ENCODE results near the gene APLF.
"Not testable (repeated sequence)": the region's sequence is repeated elsewhere in the genome, so short reads cannot be mapped to it uniquely, and the experiment has no call there.

The APLF gene

GRCh38 chr2:68544811-68545210 is 77.4 kb downstream of the APLF start:
- no peak for DNase-seq (ENCODE audit: low read depth)
- TF ChIP-seq, protein P1, sequence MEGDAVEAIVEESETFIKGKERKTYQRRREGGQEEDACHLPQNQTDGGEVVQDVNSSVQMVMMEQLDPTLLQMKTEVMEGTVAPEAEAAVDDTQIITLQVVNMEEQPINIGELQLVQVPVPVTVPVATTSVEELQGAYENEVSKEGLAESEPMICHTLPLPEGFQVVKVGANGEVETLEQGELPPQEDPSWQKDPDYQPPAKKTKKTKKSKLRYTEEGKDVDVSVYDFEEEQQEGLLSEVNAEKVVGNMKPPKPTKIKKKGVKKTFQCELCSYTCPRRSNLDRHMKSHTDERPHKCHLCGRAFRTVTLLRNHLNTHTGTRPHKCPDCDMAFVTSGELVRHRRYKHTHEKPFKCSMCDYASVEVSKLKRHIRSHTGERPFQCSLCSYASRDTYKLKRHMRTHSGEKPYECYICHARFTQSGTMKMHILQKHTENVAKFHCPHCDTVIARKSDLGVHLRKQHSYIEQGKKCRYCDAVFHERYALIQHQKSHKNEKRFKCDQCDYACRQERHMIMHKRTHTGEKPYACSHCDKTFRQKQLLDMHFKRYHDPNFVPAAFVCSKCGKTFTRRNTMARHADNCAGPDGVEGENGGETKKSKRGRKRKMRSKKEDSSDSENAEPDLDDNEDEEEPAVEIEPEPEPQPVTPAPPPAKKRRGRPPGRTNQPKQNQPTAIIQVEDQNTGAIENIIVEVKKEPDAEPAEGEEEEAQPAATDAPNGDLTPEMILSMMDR (IDR thresholded peaks at IDR 0.05; ENCODE audit: low read depth, low read length, missing control alignments): no peak
- no peak overlapping the region for H3K4me3 ChIP-seq (ENCODE audit: low read depth, low read length)

DNA sequence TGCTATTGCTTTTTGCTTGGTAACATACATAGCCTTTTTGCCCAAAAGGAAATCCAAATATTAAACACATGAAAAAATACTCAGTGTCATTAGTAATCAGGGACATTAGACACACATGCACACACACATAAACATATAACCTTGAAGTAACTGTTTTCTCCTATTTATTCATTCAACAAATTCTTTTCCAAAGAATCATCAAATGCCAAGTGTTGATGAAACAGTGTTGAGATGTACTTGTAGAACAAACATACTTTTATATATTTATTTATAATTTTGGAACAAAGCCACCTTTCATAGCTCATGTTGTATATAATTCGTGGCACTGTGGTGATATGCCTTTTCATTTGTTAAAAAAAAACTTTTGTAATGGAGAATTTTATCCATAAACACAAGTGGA is 81.0 kb downstream of the APLF start:
- no peak overlapping the region for H3K4me3 ChIP-seq (ENCODE audit: low read depth, low read length)
- TF ChIP-seq, protein P1 (IDR thresholded peaks at IDR 0.05; ENCODE audit: low read depth, low read length, missing control alignments): no peak
- DNase-seq (ENCODE audit: low read depth): no peak

DNA sequence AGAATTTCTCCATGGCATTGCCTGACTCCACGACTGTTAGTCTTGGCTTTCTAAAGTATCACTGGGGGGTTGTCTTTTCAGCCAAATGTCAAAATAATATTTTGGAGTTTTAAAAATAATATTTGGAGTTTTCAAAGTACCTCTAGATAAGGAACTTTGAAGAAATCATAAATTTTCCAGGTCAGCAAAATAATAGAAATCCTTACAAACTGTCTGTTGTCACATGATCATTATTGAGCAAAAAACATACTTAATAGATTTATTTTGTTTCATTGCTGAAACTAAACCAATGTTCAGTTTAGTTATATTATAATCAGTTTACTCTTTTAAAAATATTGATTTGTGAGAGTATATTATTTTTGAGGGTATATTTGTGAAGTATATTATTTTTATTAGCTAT is 85.7 kb downstream of the APLF start:
- TF ChIP-seq, protein P1 (IDR thresholded peaks at IDR 0.05; ENCODE audit: low read depth, low read length, missing control alignments): no peak
- H3K4me3 ChIP-seq (ENCODE audit: low read depth, low read length): no peak overlapping the region
- no peak for DNase-seq (ENCODE audit: low read depth)

- not testable (repeated sequence) for DNase-seq (ENCODE audit: low read depth); H3K4me3 ChIP-seq (ENCODE audit: low read depth, low read length)
Observed at GRCh38 chr2:68555425-68556206, 88.2 kb downstream of the APLF start.

DNA sequence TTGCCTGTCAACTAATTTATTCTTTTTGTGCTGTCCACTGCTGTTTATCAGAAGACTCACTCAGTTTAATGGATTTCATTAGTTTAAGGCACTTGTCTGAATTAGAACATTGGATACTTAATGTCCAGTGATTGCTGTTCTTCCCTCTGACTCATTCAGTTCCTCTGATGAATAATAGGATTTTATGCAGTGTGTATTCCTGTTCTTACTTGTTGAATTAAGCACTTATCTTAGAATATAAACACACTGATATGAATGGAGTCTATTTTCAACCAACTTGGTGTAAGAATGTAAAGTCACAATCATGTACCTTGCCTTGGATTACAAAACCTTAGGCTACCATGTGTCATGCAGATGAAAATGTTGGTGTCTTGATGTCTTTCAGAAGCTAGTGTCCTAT is 89.0 kb downstream of the APLF start:
- TF ChIP-seq, protein P1 (IDR thresholded peaks at IDR 0.05; ENCODE audit: low read depth, low read length, missing control alignments): no peak
- no peak for DNase-seq (ENCODE audit: low read depth)
- no peak overlapping the region for H3K4me3 ChIP-seq (ENCODE audit: low read depth, low read length)

DNA sequence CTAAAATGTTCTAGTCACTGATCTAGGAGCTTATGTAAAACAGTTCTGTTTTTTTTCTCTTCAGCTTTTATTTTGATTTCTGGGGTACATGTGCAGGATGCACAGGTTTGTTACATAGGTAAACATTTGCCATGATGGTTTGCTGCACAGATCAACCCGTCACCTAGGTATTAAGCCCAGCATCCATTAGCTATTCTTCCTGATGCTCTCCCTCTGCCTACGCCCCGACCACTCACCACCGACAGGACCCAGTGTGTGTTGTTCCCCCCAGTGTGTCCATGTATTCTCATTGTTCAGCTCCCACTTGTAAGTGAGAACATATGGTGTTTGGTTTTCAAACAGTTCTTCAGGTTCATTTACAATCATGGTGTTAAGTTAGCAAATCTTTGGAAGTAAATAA is 91.2 kb downstream of the APLF start:
- TF ChIP-seq, protein P1 (IDR thresholded peaks at IDR 0.05; ENCODE audit: low read depth, low read length, missing control alignments): no peak
- no peak for DNase-seq (ENCODE audit: low read depth)

GRCh38 chr2:68559692-68560091 is 92.3 kb downstream of the APLF start:
- TF ChIP-seq, protein P1 (IDR thresholded peaks at IDR 0.05; ENCODE audit: low read depth, low read length, missing control alignments): no peak
- no peak overlapping the region for H3K4me3 ChIP-seq (ENCODE audit: low read depth, low read length)
- no peak for DNase-seq (ENCODE audit: low read depth)

More for the DNA sequence above, 91.2 kb downstream of the APLF start:
- H3K4me3 ChIP-seq (ENCODE audit: low read depth, low read length): no peak overlapping the region
